Left lung (tissue), 10 donors: ENCODE measurements around the gene MRAP. TPM values are rescaled to one million over a fixed set of nuclear protein-coding genes. Genes with fewer than 3 reads are reported as not detected.

Source experiments
- ATAC-seq: fragments of 200-7000 bp; cut with Tn5 transposase; one replicate; pipeline ENCODE4 v1.9.1; 2020; ENCODE audit warnings: moderate library complexity
- DNase-seq, 4 donors: peaks; one replicate each; pipeline ENCODE4 v3.0.0-alpha.2; 2013 to 2020
- H3K27ac ChIP-seq, 2 donors: fragments of 200-600 bp; sonication (generic) in 1 of 2; one replicate each; pipeline versions ENCODE4 v1.5.0 to v1.8.0; 2020 to 2021
- H3K27me3 ChIP-seq, 2 donors: fragments of 200-600 bp; sonication (generic) in 1 of 2; one replicate each; pipeline versions ENCODE4 v1.5.0 to v1.8.0; 2020 to 2021
- H3K36me3 ChIP-seq, 2 donors: fragments of 200-600 bp; sonication (generic) in 1 of 2; one replicate each; pipeline versions ENCODE4 v1.5.0 to v1.8.0; 2020 to 2021
- H3K4me1 ChIP-seq, 2 donors: fragments of 200-600 bp; one replicate each; pipeline ENCODE4 v1.8.0; 2021
- H3K4me3 ChIP-seq, 2 donors: fragments of 200-600 bp; sonication (generic) in 1 of 2; one replicate each; pipeline versions ENCODE4 v1.5.0 to v1.8.0; 2020 to 2021; ENCODE audit warnings: mild to moderate bottlenecking in 1 of 2
- H3K9me3 ChIP-seq, 2 donors: fragments of 200-600 bp; sonication (generic) in 1 of 2; one replicate each; pipeline versions ENCODE4 v1.5.0 to v1.8.0; 2020 to 2021
- CTCF ChIP-seq, 2 donors: fragments of 200-600 bp; sonication (generic) in 1 of 2; IDR thresholded peaks; one replicate each; pipeline versions ENCODE4 v1.5.0 to v1.8.0; 2021; ENCODE audit warnings: antibody characterized with exemption in 2 of 2
- intact Hi-C, 2 donors: fragments of 100-400 bp; cut with DNase I; formaldehyde crosslinking; loops; one replicate each; pipeline versions ENCODE4 v1.11.2 to v1.14.2; 2022
- polyA plus RNA-seq, 6 donors: library from polyadenylated mRNA; unstranded; fragments of 120-200 nt; gene quantifications; one replicate each; pipeline ENCODE4 v1.2.1, GENCODE V29; 2013; ENCODE audit not compliant: insufficient read length in 6 of 6
- total RNA-seq, 2 donors: library from RNA; stranded (reverse); fragmentation: NEBNext Ultra II Directional; extraction: Animal tissue kit (Norgen Biotek cat#: 25700); gene quantifications; one replicate each; pipeline ENCODE4 v1.2.1, GENCODE V29; 2021
- donor health status: DM: no; HTN: yes; CAD: no.
- donor health status: DM: no; HTN: no; CAD: no.

Gene MRAP
- total and polyA plus RNA-seq, 8 donors = 0.29 to 0.69 (median 0.38) TPM; not detected in 2

- no peak for TF ChIP-seq CTCF (IDR thresholded peaks at IDR 0.05)
- no peaks in the 10 kb centered on the region for H3K4me1 ChIP-seq
- no peak overlapping the region for H3K4me3 ChIP-seq
- H3K27me3 ChIP-seq = no peaks in the 10 kb centered on the region
- H3K27ac ChIP-seq = no peak overlapping the region
- intact Hi-C loops = no loop called here
- ATAC-seq (no peak), DNase-seq (no peak)
- peaks cover 0 to 99% of the 10 kb centered on the region in 2 donors for H3K36me3 ChIP-seq
- no peaks in the 10 kb centered on the region for H3K9me3 ChIP-seq
These were observed 17.9 kb downstream of the MRAP start for GRCh38 chr21:32316361-32317215.

GRCh38 chr21:32317726-32318125, 19.1 kb downstream of the MRAP start:
- H3K4me3 ChIP-seq = no peak overlapping the region
- intact Hi-C loops = no loop called here
- H3K27ac ChIP-seq = no peak overlapping the region
- H3K4me1 ChIP-seq = no peaks in the 10 kb centered on the region
- TF ChIP-seq CTCF (IDR thresholded peaks at IDR 0.05) = no peak
- no peaks in the 10 kb centered on the region for H3K27me3 ChIP-seq
- ATAC-seq (no peak), DNase-seq (no peak)
- peaks cover 0 to 99% of the 10 kb centered on the region in 2 donors for H3K36me3 ChIP-seq
- H3K9me3 ChIP-seq = no peaks in the 10 kb centered on the region

GRCh38 chr21:32319012-32319411, 20.4 kb downstream of the MRAP start:
- Histone ChIP-seq H3K36me3 (peaks cover 0 to 100% of the 10 kb centered on the region in 2 donors), H3K27me3 (no peaks in the 10 kb centered on the region), H3K4me1 (no peaks in the 10 kb centered on the region), H3K9me3 (no peaks in the 10 kb centered on the region), H3K27ac (no peak overlapping the region), H3K4me3 (no peak overlapping the region)
- no peak for TF ChIP-seq CTCF (IDR thresholded peaks at IDR 0.05)
- ATAC-seq = no peak
- no peak for DNase-seq
- intact Hi-C loops = no loop called here

GRCh38 chr21:32320059-32320458, 21.4 kb downstream of the MRAP start:
- DNase-seq (no peak), ATAC-seq (no peak)
- H3K4me1 ChIP-seq = no peaks in the 10 kb centered on the region
- peaks cover 0 to 100% of the 10 kb centered on the region in 2 donors for H3K36me3 ChIP-seq
- H3K9me3 ChIP-seq = no peaks in the 10 kb centered on the region
- no peak for TF ChIP-seq CTCF (IDR thresholded peaks at IDR 0.05)
- no peak overlapping the region for H3K4me3 ChIP-seq
- no peaks in the 10 kb centered on the region for H3K27me3 ChIP-seq
- intact Hi-C loops = no loop called here
- H3K27ac ChIP-seq = no peak overlapping the region

- no peak for ATAC-seq
- intact Hi-C loops = no loop called here
- no peak for DNase-seq
- Histone ChIP-seq H3K36me3 (peaks cover 0 to 100% of the 10 kb centered on the region in 2 donors), H3K27me3 (no peaks in the 10 kb centered on the region), H3K9me3 (no peaks in the 10 kb centered on the region), H3K4me3 (no peak overlapping the region), H3K4me1 (no peaks in the 10 kb centered on the region), H3K27ac (no peak overlapping the region)
- TF ChIP-seq CTCF (IDR thresholded peaks at IDR 0.05) = no peak
These were observed 22.1 kb downstream of the MRAP start for GRCh38 chr21:32320726-32321125.
